ENCODE measurements around the gene SLC34A3.
A peak's percentile ranks its signal among the peaks of the same experiment; 100 is the strongest.

SLC34A3 gene

GRCh38 chr9:137267933-137268355 lies 37.2 kb downstream of the SLC34A3 start:
- peak; percentile 56 for DNase-seq (ENCODE audit: extremely low read depth, insufficient read length)
- Histone ChIP-seq H3K36me3 (ENCODE audit: control insufficient read depth, insufficient read depth, low read length) (peaks cover 32% of the 10 kb centered on the region), H3K27me3 (replicated peaks; ENCODE audit: control insufficient read depth, insufficient read depth, low read length) (no peaks in the 10 kb centered on the region), H3K4me3 (replicated peaks; ENCODE audit: low read depth, low read length) (peak overlapping the region; percentile 38)
- TF ChIP-seq, protein P1, sequence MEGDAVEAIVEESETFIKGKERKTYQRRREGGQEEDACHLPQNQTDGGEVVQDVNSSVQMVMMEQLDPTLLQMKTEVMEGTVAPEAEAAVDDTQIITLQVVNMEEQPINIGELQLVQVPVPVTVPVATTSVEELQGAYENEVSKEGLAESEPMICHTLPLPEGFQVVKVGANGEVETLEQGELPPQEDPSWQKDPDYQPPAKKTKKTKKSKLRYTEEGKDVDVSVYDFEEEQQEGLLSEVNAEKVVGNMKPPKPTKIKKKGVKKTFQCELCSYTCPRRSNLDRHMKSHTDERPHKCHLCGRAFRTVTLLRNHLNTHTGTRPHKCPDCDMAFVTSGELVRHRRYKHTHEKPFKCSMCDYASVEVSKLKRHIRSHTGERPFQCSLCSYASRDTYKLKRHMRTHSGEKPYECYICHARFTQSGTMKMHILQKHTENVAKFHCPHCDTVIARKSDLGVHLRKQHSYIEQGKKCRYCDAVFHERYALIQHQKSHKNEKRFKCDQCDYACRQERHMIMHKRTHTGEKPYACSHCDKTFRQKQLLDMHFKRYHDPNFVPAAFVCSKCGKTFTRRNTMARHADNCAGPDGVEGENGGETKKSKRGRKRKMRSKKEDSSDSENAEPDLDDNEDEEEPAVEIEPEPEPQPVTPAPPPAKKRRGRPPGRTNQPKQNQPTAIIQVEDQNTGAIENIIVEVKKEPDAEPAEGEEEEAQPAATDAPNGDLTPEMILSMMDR (IDR thresholded peaks at IDR 0.05; ENCODE audit: insufficient read depth, low read length, poor library complexity, severe bottlenecking), result no peak

- no peak for DNase-seq (ENCODE audit: extremely low read depth, insufficient read length)
- Histone ChIP-seq H3K4me3 (replicated peaks; ENCODE audit: low read depth, low read length) (peak overlapping the region; percentile 48), H3K27me3 (replicated peaks; ENCODE audit: control insufficient read depth, insufficient read depth, low read length) (no peaks in the 10 kb centered on the region), H3K36me3 (ENCODE audit: control insufficient read depth, insufficient read depth, low read length) (peaks cover 34% of the 10 kb centered on the region)
- TF ChIP-seq, protein P1 (IDR thresholded peaks at IDR 0.05; ENCODE audit: insufficient read depth, low read length, poor library complexity, severe bottlenecking), result no peak
Observed at GRCh38 chr9:137268538-137269201, 38.0 kb downstream of the SLC34A3 start.

- H3K36me3 ChIP-seq (ENCODE audit: control insufficient read depth, insufficient read depth, low read length), result peaks cover 34% of the 10 kb centered on the region
- peak overlapping the region; percentile 48 for H3K4me3 ChIP-seq (replicated peaks; ENCODE audit: low read depth, low read length)
- DNase-seq (ENCODE audit: extremely low read depth, insufficient read length), result peak; percentile 37
- TF ChIP-seq, protein P1 (IDR thresholded peaks at IDR 0.05; ENCODE audit: insufficient read depth, low read length, poor library complexity, severe bottlenecking), result no peak
- no peaks in the 10 kb centered on the region for H3K27me3 ChIP-seq (replicated peaks; ENCODE audit: control insufficient read depth, insufficient read depth, low read length)
Observed at GRCh38 chr9:137269231-137269772, 38.6 kb downstream of the SLC34A3 start.

DNA sequence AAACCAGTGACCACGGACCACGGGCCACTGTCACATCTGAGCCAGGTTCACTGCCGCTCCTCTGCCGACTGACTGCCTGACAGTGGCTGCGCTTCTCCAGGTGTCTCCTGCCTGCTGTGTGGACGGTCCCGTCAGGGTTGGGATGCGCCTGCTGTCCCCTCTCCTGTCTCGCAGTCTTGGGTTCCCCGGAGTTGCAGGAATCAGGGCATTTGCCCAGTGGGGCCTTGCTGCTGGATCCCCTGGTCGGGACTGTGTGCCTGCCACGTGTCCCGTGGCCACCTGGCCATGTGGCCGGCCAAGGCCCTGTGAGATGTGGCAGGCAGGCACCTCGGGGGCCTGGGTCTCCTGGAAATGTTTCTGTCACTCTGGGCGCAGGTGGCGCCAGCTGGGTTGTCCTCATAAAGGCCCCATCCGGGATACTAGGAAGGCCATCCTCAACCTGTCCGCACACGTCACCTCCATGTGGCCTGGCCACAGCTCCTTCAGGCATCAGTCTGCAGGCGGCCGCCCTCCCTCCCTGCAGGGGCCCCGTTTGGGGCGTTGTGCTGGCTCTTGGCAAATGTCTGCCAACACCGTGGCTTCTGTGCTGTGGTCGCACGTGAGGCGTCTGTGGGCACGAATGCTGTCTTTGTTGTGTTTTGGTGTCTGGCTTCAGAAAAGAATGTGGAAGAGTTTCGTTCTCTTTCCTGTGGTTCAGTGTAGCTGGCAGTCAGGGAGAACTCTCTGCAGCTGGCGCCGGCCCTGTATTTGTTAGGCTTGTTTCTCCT lies 40.4 kb downstream of the SLC34A3 start:
- TF ChIP-seq, protein P1 (IDR thresholded peaks at IDR 0.05; ENCODE audit: insufficient read depth, low read length, poor library complexity, severe bottlenecking), result no peak
- Histone ChIP-seq H3K27me3 (replicated peaks; ENCODE audit: control insufficient read depth, insufficient read depth, low read length) (no peaks in the 10 kb centered on the region), H3K36me3 (ENCODE audit: control insufficient read depth, insufficient read depth, low read length) (peaks cover 27% of the 10 kb centered on the region), H3K4me3 (replicated peaks; ENCODE audit: low read depth, low read length) (no peak overlapping the region)
- no peak for DNase-seq (ENCODE audit: extremely low read depth, insufficient read length)

DNA sequence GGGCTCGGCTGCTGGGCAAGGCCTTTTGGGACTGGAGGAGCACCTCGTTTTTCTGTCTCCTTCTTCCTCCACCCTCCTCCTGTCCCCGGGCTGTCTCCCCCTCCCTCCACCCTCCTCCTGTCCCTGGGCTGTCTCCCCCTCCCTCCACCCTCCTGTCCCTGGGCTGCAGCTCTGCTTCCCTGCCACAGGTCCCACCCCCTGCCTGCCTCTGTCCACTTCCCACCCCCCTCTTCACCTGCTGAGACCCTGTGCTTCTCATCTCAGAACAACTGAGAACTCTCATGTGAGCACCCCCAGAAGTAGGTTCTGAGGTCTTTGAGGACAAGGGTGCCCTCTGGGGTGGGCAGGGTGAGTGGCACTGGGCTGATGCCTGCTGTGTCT lies 41.0 kb downstream of the SLC34A3 start:
- DNase-seq (ENCODE audit: extremely low read depth, insufficient read length), result no peak
- Histone ChIP-seq H3K36me3 (ENCODE audit: control insufficient read depth, insufficient read depth, low read length) (peaks cover 24% of the 10 kb centered on the region), H3K4me3 (replicated peaks; ENCODE audit: low read depth, low read length) (no peak overlapping the region), H3K27me3 (replicated peaks; ENCODE audit: control insufficient read depth, insufficient read depth, low read length) (no peaks in the 10 kb centered on the region)
- TF ChIP-seq, protein P1 (IDR thresholded peaks at IDR 0.05; ENCODE audit: insufficient read depth, low read length, poor library complexity, severe bottlenecking), result no peak
